GM18502 (cell line): ENCODE data around the gene PACRG.

ENCODE experiments used
- ATAC-seq: cut with Tn5 transposase; IDR thresholded peaks from one replicate; pipeline ENCODE4 v1.9.1; 2021; ENCODE audit warnings: mild to moderate bottlenecking; ENCODE audit not compliant: unreplicated experiment, poor library complexity

PACRG gene

GRCh38 chr6:163162007-163162873 is 434.5 kb downstream of the PACRG start:
- no peak for ATAC-seq

GRCh38 chr6:163162874-163163213 is 435.1 kb downstream of the PACRG start:
- ATAC-seq: no peak

- ATAC-seq: no peak
Measured at GRCh38 chr6:163164175-163164900, 436.6 kb downstream of the PACRG start.

GRCh38 chr6:163165155-163165910 is 437.6 kb downstream of the PACRG start:
- no peak for ATAC-seq

GRCh38 chr6:163165922-163166321 is 438.1 kb downstream of the PACRG start:
- ATAC-seq: no peak

GRCh38 chr6:163166507-163166906 is 438.7 kb downstream of the PACRG start:
- ATAC-seq: no peak

GRCh38 chr6:163169521-163169920 is 441.7 kb downstream of the PACRG start:
- no peak for ATAC-seq

- ATAC-seq: peak; percentile 85
Measured at GRCh38 chr6:163170294-163170883, 442.6 kb downstream of the PACRG start.

GRCh38 chr6:163173741-163174140 is 446.0 kb downstream of the PACRG start:
- no peak for ATAC-seq

- no peak for ATAC-seq
Measured at GRCh38 chr6:163175301-163175700, 447.5 kb downstream of the PACRG start.

- ATAC-seq: no peak
Measured at GRCh38 chr6:163176097-163176496, 448.3 kb downstream of the PACRG start.

- no peak for ATAC-seq
Measured at GRCh38 chr6:163177007-163177406, 449.2 kb downstream of the PACRG start.

GRCh38 chr6:163177892-163178420 is 450.2 kb downstream of the PACRG start:
- ATAC-seq: no peak

- ATAC-seq: no peak
Measured at GRCh38 chr6:163179061-163179460, 451.3 kb downstream of the PACRG start.

GRCh38 chr6:163179721-163180120 is 451.9 kb downstream of the PACRG start:
- ATAC-seq: no peak

- ATAC-seq: peak; percentile 56
Measured at GRCh38 chr6:163180874-163181541, 453.2 kb downstream of the PACRG start.

- no peak for ATAC-seq
Measured at GRCh38 chr6:163181666-163182180, 453.9 kb downstream of the PACRG start.

GRCh38 chr6:163182696-163183095 is 454.9 kb downstream of the PACRG start:
- no peak for ATAC-seq

- ATAC-seq: no peak
Measured at GRCh38 chr6:163183806-163184205, 456.0 kb downstream of the PACRG start.

- ATAC-seq: no peak
Measured at GRCh38 chr6:163185744-163186143, 458.0 kb downstream of the PACRG start.
